Muscle of arm (tissue), 12 donors: ENCODE results near the gene TMPRSS5. TPM values are rescaled to one million over a fixed set of nuclear protein-coding genes. Genes with fewer than 3 reads are reported as not detected.
"Not testable (repeated sequence)": the region's sequence is repeated elsewhere in the genome, so short reads cannot be mapped to it uniquely, and the experiment has no call there.

Source experiments
- DNase-seq: peaks from one replicate; pipeline ENCODE4 v3.0.0-alpha.2; 2013
- polyA plus RNA-seq, 12 donors: library from polyadenylated mRNA; unstranded; fragments of 120-200 nt; gene quantifications; one replicate each; pipeline ENCODE4 v1.2.1, GENCODE V29; 2013; ENCODE audit not compliant: insufficient read length in 12 of 12

TMPRSS5 gene
- polyA plus RNA-seq, 12 donors: 0.35 to 2.3 (median 1.2) TPM; not detected in 2

DNA sequence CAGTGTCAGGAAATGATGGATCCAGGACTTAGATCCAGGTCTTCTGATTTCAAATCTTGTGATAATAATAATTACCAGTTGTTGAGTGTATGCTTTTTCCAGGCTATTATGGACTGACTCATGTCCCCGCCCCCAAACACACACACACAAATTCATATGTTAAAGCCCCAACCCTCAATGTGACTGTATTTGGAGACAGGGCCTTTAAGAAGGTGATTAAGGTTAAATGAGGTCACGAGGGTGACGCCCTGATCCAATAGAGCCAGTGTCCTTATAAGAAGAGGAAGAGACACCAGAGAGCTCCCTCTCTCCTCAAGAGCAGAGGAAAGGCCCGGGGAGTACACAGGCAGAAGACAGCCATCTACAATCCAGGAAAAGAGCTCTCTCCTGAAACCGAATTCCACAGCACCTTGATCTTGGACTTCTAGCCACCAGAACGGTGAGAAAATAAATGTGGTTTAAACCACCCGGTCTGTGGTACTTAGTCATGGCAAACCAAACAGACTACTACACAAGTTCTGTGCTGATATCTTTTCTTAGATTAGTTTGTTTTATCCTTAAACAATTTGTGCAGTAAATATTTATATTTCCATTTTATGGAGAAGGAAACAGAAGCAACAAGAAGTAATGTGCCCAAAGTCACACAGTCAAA is 8.2 kb downstream of the TMPRSS5 start:
- DNase-seq: no peak

DNA sequence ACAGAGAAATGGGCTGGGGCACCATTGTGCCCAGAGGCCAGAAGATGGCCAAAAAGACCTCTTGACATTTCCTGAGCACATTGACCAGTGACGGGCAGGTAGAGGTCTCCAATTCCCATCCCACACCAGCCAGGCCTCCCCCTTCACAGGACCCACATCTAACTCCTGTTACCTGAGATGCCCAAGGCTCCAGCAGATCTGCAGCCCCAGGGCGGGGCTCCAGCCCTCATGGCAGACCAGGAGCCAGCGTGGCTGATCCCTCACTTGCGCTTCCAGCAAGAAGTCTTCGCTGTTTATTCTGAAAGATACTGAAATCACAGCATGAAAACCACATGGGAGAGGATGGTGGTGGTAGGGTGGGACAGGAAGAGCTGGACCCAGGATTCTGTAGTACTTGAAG is 9.0 kb downstream of the TMPRSS5 start:
- no peak for DNase-seq

DNA sequence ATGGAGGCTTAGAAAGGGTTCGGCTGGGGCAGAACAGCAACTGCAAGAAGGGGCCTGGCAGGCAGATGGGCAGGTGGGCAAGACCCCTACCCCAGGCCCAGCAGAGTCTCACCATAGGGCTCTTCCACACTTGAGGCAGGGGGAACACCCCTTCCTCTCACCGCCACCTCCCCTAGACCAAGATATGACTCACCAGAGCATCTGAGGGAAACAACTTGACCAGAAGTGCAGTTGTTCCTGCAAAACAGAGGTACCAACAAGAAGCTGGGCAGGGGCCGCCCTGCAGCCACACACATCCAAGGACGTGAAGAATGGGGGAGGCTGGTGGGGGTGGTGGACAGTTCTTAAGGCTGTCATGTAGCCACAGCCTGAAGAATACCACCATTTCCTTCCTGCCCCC is 10.9 kb downstream of the TMPRSS5 start:
- DNase-seq: no peak

- no peak for DNase-seq
Observed at GRCh38 chr11:113694390-113694789, 11.7 kb downstream of the TMPRSS5 start.

- no peak for DNase-seq
Observed at GRCh38 chr11:113693030-113693429, 13.1 kb downstream of the TMPRSS5 start.

DNA sequence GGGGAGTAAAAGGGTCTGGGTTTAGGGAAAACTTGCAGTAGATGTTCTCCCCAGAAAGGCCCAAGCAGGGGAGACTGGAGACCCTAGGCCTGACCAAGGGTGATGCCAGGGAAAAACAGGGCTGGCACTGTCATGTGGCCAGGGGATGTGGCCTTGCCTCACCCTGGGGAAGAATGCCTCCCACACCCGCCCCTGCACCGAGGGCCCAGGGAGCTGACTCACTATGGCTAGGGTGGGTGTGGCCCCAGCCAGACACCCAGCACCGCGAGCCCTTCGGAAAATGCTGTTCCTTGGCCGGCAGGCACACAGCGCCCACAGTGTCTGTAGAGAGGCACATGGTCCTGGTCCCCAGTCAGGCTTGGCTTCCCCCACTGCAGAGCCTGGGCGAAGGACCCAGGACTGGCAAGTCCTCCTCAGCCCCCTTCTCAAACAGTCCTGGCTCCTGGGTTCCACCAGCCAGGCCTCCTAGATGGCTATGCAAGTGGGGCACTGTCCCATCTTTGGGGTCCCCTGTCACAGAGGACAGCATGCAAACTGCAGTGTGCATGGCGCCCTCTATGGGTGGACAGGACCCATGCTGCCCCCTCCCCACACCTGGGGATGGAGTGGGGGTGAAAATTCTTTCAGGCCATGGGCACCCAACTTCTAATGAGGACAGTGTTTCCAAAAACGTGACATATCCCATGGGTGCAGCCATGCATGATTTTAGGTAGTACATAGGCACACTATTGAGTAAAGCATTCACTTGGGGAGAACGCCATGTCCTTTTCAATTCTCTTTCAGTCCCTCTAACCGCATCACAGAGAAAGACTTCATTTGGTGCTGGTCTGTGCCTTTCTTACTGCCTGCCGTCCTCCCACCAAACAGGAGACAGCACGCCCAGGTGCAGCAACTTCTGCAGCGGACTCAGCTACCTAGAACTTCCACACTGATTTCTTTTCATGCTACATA is 15.2 kb downstream of the TMPRSS5 start:
- DNase-seq: no peak

GRCh38 chr11:113689768-113690618 is 16.1 kb downstream of the TMPRSS5 start:
- DNase-seq: no peak

- DNase-seq: no peak
Observed at GRCh38 chr11:113685654-113686359, 20.3 kb downstream of the TMPRSS5 start.

DNA sequence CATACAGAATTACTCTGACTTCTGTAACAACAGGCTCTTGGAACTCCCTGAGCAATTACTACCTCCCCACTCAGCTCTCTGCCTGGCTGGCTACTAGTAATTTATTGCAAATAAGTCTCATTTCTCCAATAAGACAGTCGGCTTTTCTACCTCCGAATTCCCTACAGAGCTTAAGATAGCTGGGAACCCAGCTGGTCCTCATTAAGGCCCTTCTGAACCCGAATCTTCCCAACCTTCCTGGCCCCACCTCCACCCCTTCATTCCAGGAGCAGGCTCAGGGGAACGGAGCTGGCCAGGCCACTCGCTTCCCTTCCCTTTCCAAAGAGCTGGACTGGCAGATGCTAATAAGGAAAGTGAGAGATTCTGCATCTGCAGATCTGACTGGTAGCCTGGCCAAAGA is 21.6 kb downstream of the TMPRSS5 start:
- peak; percentile 24 for DNase-seq

DNA sequence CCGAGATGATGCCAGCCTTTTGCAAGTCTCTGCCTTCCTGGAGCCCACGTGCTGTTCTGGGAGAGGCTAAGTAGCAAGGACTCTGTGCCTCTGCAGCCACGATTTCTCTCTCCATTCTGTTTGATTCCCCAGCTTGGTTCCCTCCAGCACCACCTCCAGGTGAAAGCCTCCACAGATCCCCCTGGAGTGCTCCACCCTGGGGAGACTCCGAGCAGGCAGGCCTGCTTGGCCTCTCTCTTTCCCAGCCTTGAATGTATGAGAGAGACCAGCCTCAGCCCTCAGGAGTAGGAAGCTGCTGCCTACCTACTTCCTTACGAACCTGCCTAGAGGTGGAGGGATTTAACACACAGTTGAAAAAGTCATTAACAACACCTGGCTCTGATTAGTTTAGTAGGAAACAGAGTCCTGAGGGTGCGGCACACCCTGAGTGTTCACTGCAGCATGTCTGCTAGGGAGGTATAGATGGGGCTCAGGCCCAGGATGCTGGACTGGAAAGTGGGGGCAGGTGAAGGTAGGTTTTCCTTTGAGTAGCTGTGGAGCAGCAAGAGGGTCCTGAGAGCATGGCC is 22.5 kb downstream of the TMPRSS5 start:
- no peak for DNase-seq

DNA sequence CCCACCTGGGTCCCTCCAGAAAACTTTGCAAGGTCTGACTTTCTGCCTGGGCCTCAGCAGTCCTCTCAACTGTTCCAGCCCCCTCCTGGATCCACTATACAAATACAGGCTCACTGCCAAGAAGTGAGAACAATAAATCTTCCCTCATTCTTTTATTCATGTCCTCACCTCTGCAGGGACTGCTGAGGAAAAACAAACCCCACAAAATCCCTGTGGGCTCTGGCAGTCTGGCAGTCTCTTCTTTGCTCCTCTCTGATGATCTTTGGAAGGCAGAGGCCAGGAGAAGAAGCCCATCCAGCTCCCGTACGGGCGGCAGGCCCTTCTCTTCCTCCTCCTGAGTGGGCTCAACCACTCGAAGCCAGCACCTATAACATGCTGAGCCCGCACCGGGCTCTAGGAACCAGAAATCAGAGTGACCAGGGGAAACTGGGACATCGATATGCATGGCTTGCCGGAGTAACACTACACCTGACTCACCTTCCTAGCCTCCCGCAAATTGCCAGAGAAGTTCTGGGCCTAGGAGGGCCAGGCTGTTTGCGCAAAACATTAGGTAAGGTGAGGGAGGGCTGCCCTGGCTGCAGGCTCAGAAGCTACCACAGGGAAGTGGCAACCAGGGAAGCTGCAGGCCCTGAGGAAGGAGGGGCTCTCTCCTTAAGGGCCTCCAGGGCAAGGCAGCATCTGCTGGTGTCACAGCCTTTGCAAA is 24.2 kb downstream of the TMPRSS5 start:
- DNase-seq: no peak

DNA sequence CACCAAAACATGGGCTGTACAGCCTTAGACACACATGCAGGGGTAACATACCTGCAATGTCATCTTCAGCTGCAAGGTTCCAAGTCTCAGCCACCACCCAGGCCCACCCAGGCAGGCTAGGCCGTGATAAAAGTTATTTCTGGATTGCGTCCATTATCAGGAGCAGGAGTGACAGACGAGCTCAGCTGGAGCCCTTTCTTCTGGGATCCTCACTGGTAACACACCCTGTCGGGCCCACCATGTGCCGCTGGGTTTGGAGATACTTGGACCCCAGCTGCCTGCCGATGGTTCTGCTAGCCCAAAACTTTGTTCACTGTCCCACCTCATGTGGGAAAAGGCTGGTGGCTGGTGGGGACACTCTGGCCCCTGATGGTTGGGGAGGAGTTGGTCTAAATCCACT is 24.8 kb downstream of the TMPRSS5 start:
- DNase-seq: no peak

- no peak for DNase-seq
Observed at GRCh38 chr11:113677685-113678084, 28.4 kb downstream of the TMPRSS5 start.

DNA sequence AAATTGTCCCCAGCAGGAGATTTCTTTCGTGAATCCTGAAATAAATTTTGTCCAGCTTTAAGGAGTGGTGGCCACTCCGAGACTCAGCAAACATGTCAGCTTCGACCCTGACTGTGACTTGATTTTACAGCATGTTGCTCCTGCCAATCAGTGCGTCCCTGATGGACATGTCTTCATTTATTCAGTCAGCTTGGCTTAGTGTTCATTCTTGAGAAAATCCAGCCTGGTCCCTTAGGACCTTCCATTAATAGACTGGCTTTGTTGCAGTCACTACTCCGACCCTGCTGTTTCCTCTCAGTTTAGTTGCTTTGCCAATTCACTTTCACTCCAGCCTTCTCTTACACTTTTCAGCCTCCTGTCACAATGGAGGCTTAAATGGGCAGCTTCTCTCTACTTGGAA is 30.5 kb downstream of the TMPRSS5 start:
- peak; percentile 18 for DNase-seq

- DNase-seq: no peak
Observed at GRCh38 chr11:113675003-113675561, 31.0 kb downstream of the TMPRSS5 start.

DNA sequence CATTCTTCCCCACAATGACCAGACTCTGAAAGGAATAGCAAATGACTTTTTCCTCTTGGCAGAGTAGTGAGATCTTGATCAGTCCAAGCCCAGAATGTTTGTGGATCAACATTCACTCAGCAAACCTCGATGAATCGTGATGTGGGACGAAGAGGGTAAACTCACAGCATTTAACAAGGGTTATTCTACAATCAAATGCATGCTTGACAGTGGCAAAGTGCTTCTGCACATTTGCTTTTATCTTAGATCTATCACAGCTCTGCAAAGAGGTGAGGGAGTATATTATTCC is 31.8 kb downstream of the TMPRSS5 start:
- DNase-seq: no peak

DNA sequence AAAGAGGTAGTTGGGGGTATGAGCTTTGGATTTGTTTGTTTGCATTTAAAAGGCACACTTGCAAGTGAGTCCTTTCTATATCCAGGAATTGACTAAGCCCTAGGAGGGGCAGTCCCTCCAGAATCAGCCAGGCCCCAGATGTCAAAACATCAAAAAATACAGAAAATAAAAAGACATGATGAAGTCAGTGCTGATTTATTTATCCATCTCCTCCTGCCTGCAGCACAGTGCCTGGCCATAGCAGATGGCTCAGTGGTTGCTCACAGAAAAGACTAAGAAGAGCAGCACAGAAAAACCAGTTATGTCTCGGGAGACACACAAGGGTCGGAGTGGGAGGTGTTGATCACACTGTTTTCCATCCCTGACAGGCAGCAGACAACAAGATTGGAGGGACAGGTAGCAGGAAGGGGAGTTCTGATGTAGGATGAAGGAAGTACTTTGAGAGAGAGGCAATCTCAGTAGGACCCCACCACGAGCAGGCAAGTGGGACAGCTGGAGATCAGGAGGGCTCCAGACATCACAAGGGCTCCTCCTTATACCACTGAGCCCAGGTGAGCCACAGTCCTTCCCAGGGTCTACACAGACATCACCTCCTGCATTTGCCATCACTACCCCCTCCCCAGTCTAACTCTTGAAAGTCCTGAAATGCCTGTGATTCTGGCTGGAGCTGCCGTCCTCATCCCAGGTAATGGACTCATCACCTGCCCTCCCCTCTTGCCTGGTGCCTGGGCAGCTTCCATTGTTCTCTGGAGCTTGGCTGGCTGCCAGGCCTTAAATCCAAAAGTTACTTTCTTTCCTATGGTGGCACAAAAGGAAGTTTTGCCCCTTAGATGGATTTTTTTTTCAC is 32.3 kb downstream of the TMPRSS5 start:
- DNase-seq: no peak

DNA sequence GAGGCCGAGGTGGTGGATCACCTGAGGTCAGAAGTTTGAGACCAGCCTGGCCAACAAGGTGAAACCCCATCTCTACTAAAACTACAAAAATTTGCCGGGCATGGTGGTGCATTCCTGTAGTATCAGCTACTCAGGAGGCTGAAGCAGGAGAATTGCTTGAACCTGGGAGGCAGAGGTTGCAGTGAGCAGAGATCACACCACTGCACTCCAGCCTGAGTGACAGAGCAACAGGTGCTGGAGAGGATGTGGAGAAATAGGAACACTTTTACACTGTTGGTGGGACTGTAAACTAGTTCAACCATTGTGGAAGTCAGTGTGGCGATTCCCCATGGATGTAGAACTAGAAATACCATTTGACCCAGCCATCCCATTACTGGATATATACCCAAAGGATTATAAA is 34.2 kb downstream of the TMPRSS5 start:
- not testable (repeated sequence) for DNase-seq

DNA sequence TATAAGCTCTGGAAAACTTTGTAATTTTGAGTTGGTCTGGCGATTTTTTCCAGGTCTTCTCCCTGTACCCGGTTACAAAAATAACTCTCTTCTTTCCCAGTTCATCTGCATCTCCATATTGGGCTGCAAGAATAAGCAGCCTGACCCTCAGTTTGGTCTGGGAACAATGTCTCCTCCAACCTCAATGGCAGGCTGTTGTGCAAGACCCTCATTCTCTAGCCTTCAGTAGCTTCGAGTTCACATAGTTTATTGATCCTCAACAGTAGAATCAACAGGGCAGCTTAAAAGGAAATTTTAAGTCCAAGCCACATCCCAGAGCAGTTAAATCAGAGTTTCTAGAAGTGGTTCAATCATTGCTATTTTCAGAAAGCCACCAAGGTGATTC is 35.3 kb downstream of the TMPRSS5 start:
- no peak for DNase-seq
